ENCODE results near the gene PLXNA1.

DNA sequence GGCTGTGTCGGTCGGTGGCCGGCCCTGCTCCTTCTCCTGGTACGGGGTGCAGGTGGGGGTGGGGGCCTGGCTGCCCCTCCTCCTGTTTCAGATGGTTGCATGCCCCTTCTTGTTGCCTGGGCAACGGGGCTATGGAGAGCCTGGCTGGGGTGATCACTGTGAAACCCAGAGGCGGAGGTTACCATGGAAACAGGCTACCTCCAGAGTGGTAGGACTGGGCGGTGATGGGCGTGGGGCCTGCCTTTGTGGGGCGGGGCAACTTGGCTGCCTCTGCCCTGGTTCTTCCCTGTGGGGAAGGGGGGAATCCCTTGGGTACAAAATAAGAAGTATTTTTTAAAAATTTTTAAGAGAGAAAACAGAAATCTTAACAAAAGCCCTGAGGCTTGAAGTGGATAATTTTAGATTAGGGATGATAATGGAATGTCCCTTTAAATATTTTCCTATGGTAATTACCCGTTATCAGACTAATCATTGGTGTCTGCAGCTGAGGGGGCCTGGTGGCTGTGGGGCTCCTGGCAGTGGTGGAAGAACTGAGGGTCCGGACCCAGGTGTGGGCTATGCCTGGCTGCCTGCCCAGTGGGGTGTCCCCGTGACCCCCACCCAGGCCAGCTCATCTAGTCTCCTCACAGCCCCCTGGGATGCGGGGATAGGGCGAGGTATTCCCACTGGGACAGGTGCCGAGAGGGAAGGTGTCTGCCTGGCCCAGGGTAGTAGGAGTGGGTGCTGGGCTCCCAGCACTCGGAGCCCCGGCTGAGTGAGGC lies 32.5 kb downstream of the PLXNA1 start:
- TF ChIP-seq, protein P1, sequence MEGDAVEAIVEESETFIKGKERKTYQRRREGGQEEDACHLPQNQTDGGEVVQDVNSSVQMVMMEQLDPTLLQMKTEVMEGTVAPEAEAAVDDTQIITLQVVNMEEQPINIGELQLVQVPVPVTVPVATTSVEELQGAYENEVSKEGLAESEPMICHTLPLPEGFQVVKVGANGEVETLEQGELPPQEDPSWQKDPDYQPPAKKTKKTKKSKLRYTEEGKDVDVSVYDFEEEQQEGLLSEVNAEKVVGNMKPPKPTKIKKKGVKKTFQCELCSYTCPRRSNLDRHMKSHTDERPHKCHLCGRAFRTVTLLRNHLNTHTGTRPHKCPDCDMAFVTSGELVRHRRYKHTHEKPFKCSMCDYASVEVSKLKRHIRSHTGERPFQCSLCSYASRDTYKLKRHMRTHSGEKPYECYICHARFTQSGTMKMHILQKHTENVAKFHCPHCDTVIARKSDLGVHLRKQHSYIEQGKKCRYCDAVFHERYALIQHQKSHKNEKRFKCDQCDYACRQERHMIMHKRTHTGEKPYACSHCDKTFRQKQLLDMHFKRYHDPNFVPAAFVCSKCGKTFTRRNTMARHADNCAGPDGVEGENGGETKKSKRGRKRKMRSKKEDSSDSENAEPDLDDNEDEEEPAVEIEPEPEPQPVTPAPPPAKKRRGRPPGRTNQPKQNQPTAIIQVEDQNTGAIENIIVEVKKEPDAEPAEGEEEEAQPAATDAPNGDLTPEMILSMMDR (IDR thresholded peaks at IDR 0.05) = no peak
- TF ChIP-seq POLR2AphosphoS5 (IDR thresholded peaks at IDR 0.05; ENCODE audit: low read depth, low read length) = no peak

Measured in Panc1 (cell line).